Stomach (tissue), 9 donors: ENCODE measurements around the gene CYGB. TPM values are rescaled to one million over a fixed set of nuclear protein-coding genes. Genes with fewer than 3 reads are reported as not detected.
A peak's percentile ranks its signal among the peaks of the same experiment; 100 is the strongest.

ENCODE experiments used
- DNase-seq, 2 donors: peaks; one replicate each; pipeline versions ENCODE4 v3.0.0 to v3.0.0-alpha.2; 2013 to 2019
- H3K27ac ChIP-seq, 5 donors: fragments of 200-600 bp in 4 of 5; sonication (generic) in 4 of 5; one replicate each; pipeline ENCODE4 v1.5.1; 2013 to 2019; ENCODE audit warnings: mild to moderate bottlenecking in 1 of 5, moderate library complexity in 1 of 5
- H3K27me3 ChIP-seq, 3 donors: fragments of 200-600 bp; sonication (generic); one replicate each; pipeline ENCODE4 v1.5.1; 2017 to 2019; ENCODE audit warnings: mixed run types in 1 of 3
- H3K36me3 ChIP-seq, 4 donors: fragments of 200-600 bp; sonication (generic); 1 replicate in 3 of 4; 2 replicates in 1 of 4; pipeline ENCODE4 v1.5.1; 2016 to 2019
- H3K4me1 ChIP-seq, 4 donors: fragments of 200-600 bp; sonication (generic); one replicate each; pipeline ENCODE4 v1.5.1; 2016 to 2019
- H3K4me3 ChIP-seq, 4 donors: fragments of 200-600 bp; sonication (generic) in 3 of 4; one replicate each; pipeline ENCODE4 v1.5.1; 2016 to 2019; ENCODE audit warnings: mild to moderate bottlenecking in 1 of 4
- H3K9me3 ChIP-seq, 4 donors: fragments of 200-600 bp; sonication (generic); one replicate each; pipeline ENCODE4 v1.5.1; 2016 to 2019
- EP300 ChIP-seq: sonication (generic); formaldehyde crosslinking; IDR thresholded peaks from one replicate; pipeline ENCODE4 v1.6.1; 2017; ENCODE audit warnings: antibody characterized with exemption
- POLR2A ChIP-seq, 4 donors: fragments of 450-650 bp; IDR thresholded peaks; one replicate each; pipeline ENCODE4 v1.6.1; 2016; ENCODE audit warnings: antibody characterized with exemption in 4 of 4, control low read depth in 2 of 4, mild to moderate bottlenecking in 1 of 4, moderate library complexity in 1 of 4
- POLR2AphosphoS5 ChIP-seq, 3 donors: sonication (generic); formaldehyde crosslinking; IDR thresholded peaks; one replicate each; pipeline ENCODE4 v1.6.1; 2016; ENCODE audit warnings: antibody characterized with exemption in 3 of 3
- WGBS, 5 donors: extraction: QIAGEN DNeasy Blood & Tissue Kit in 3 of 5; methylation state at CpG; one replicate each; pipeline versions ENCODE4 v1.1.5 to v1.1.7; 2013 to 2018; 5-methylcytosine and 5-hydroxymethylcytosine counted together
- intact Hi-C: fragments of 100-400 bp; cut with DNase I; formaldehyde crosslinking; loops from one replicate; pipeline ENCODE4 v1.15.1; 2023; ENCODE audit warnings: low total_unique reads
- polyA plus RNA-seq, 3 donors: library from polyadenylated mRNA; stranded (reverse); fragments of 200-250 nt; gene quantifications; one replicate each; pipeline ENCODE4 v1.2.3, GENCODE V29; 2013
- total RNA-seq, 5 donors: library from RNA; depleted of rRNA; stranded (reverse); fragments of >200 nt; gene quantifications; one replicate each; pipeline versions ENCODE4 v1.1.0 to v1.2.3, GENCODE V29; 2014 to 2016
- TF ChIP-seq, protein P1 (sequence below), 7 experiments: fragments of 450-650 bp in 4 of 7; fragments of 200-600 bp in 3 of 7; sonication (generic) in 3 of 7; IDR thresholded peaks; one replicate each; pipeline ENCODE4 v1.5.1; 2016 to 2019; ENCODE audit warnings: antibody characterized with exemption in 7 of 7, control low read depth in 2 of 7, mild to moderate bottlenecking in 1 of 7
- donor health status: healthy with polysubstance abuse.
- donor health status: Bipolar disorder and iron deficiency.
- donor health status: healthy.

CYGB gene
- total and polyA plus RNA-seq, 8 donors: 6.8 to 101 (median 35.9) TPM; not detected in 1

DNA sequence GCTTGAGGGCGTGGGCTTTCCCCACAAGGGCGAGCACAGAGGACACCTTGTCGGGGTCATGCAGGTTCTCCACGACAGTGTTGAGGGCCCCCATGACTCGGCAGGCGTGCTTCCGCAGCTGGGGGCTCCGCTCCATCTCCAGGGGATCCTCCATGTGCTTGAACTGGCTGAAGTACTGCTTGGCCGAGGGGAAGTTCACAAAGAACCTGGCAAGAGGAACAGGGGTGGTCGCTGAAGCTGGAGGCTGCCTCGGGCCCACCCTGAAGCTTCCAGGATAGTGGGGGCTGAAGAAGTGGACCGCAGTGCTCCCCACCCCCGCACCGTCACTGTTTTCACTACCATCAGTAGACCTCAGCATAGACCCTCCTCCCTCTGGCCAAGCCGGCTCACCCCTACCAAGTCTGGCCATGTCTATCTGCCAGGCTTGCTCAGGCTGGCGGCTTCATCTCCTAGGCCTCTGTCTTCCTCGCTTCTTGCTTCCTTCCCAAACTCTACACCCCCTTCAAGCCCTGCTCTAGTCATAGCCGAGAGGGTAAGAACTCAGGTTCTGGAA is 5.9 kb downstream of the CYGB start:
- WGBS, 5 donors: 83 to 89% (median 85%) methylated on average over 15 to 18 of the region's 18 CpGs
- no peak for TF ChIP-seq POLR2A (IDR thresholded peaks at IDR 0.05)
- TF ChIP-seq, protein P1, sequence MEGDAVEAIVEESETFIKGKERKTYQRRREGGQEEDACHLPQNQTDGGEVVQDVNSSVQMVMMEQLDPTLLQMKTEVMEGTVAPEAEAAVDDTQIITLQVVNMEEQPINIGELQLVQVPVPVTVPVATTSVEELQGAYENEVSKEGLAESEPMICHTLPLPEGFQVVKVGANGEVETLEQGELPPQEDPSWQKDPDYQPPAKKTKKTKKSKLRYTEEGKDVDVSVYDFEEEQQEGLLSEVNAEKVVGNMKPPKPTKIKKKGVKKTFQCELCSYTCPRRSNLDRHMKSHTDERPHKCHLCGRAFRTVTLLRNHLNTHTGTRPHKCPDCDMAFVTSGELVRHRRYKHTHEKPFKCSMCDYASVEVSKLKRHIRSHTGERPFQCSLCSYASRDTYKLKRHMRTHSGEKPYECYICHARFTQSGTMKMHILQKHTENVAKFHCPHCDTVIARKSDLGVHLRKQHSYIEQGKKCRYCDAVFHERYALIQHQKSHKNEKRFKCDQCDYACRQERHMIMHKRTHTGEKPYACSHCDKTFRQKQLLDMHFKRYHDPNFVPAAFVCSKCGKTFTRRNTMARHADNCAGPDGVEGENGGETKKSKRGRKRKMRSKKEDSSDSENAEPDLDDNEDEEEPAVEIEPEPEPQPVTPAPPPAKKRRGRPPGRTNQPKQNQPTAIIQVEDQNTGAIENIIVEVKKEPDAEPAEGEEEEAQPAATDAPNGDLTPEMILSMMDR (IDR thresholded peaks at IDR 0.05): no peak
- no peak for TF ChIP-seq EP300
- no peak for TF ChIP-seq POLR2AphosphoS5 (IDR thresholded peaks at IDR 0.05)
- intact Hi-C loops: no loop called here
- H3K27ac ChIP-seq: peak overlapping the region; percentile 81 to 88 (median 86)
- H3K4me3 ChIP-seq: no peak overlapping the region
- peaks cover 0 to 25% (median under 1%) of the 10 kb centered on the region in 3 donors for H3K27me3 ChIP-seq
- H3K4me1 ChIP-seq: peaks cover 31 to 63% (median 41%) of the 10 kb centered on the region in 4 donors
- no peaks in the 10 kb centered on the region for H3K9me3 ChIP-seq
- DNase-seq: no peak
- no peaks in the 10 kb centered on the region for H3K36me3 ChIP-seq

DNA sequence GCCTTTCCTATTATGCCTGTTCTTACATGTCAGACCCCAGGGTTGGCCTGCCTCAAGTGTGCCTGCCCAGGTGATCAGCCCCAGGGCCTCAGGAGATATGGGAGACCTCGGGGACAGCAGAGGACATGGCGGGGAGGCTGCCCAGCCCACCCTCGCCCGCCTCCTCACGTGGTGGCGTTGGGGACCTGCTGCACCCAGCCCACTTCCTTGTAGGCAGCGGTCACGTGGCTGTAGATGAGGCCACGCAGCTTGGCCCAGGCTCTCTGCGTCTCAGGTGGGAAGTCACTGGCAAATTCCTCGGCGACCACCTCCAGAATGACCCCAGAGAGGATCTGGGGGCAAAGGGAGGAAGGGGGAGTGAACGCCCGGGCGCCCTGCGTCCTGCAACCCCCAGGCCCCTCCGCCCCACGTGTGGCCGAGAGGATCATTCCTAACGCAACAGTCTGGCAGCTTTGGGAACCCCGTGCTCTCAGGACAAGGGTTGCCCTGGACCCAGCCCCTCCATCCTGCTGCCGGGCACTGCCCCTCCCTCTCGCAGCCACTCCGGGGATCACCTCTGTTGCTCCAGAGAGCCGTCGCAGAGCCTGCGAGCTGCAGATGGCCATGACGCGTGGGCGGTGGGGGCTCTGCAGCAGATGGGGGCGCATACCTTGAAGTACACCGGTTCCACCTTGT is 6.6 kb downstream of the CYGB start:
- H3K27ac ChIP-seq: peak overlapping the region; percentile 81 to 88 (median 86)
- TF ChIP-seq POLR2AphosphoS5 (IDR thresholded peaks at IDR 0.05) (no peak), EP300 (no peak), POLR2A (IDR thresholded peaks at IDR 0.05) (no peak)
- TF ChIP-seq, protein P1 (IDR thresholded peaks at IDR 0.05): no peak
- H3K4me1 ChIP-seq: peaks cover 31 to 59% (median 40%) of the 10 kb centered on the region in 4 donors
- DNase-seq: no peak
- intact Hi-C loops: no loop called here
- no peaks in the 10 kb centered on the region for H3K9me3 ChIP-seq
- H3K36me3 ChIP-seq: no peaks in the 10 kb centered on the region
- H3K4me3 ChIP-seq: no peak overlapping the region
- WGBS, 5 donors: 80 to 100% (median 85%) methylated on average over 1 to 32 of the region's 32 CpGs
- peaks cover 0 to 19% (median 0%) of the 10 kb centered on the region in 3 donors for H3K27me3 ChIP-seq

DNA sequence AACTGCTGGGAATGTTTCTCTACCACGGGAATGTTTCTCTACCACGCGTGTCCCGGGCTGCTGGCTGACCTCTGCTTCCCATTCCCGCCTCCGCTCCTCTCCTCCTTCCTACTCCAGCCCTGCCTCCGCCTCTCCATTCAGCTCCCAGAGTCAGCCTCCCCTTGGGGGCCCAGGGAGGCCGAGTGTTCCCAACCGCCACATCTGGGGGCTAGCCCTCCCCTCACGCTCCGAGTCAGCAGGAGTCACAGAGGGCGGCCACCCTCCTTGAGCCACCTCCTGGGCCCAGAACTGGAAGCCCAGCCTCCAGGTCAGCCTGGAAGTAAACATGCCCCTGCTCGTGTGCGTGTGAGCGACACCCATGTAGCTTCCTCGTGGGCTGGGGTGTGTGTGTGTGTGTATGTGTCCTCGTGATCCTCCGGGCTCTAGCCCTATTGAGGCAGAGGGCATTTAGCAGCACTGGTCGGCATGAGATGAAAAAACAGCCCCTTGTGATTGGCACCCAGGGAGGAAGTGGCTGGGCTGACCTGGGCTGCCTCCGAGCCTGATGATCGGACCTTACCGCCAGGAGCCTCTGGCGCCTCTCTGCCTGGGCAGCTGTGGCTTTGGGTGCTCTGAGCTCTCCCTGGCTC is 7.3 kb downstream of the CYGB start:
- TF ChIP-seq POLR2AphosphoS5 (IDR thresholded peaks at IDR 0.05) (no peak), POLR2A (IDR thresholded peaks at IDR 0.05) (no peak), EP300 (no peak)
- TF ChIP-seq, protein P1 (IDR thresholded peaks at IDR 0.05): no peak
- peaks cover 0 to 12% (median 0%) of the 10 kb centered on the region in 3 donors for H3K27me3 ChIP-seq
- no peaks in the 10 kb centered on the region for H3K36me3 ChIP-seq
- 30 to 43% (median 40%) methylated on average over 12 to 23 of the region's 23 CpGs for WGBS, 5 donors
- H3K9me3 ChIP-seq: no peaks in the 10 kb centered on the region
- intact Hi-C loops: no loop called here
- H3K27ac ChIP-seq: peak overlapping the region; percentile 81 to 88 (median 86)
- H3K4me3 ChIP-seq: no peak overlapping the region
- DNase-seq: peak; percentile 37 to 83
- H3K4me1 ChIP-seq: peaks cover 33 to 58% (median 42%) of the 10 kb centered on the region in 4 donors

DNA sequence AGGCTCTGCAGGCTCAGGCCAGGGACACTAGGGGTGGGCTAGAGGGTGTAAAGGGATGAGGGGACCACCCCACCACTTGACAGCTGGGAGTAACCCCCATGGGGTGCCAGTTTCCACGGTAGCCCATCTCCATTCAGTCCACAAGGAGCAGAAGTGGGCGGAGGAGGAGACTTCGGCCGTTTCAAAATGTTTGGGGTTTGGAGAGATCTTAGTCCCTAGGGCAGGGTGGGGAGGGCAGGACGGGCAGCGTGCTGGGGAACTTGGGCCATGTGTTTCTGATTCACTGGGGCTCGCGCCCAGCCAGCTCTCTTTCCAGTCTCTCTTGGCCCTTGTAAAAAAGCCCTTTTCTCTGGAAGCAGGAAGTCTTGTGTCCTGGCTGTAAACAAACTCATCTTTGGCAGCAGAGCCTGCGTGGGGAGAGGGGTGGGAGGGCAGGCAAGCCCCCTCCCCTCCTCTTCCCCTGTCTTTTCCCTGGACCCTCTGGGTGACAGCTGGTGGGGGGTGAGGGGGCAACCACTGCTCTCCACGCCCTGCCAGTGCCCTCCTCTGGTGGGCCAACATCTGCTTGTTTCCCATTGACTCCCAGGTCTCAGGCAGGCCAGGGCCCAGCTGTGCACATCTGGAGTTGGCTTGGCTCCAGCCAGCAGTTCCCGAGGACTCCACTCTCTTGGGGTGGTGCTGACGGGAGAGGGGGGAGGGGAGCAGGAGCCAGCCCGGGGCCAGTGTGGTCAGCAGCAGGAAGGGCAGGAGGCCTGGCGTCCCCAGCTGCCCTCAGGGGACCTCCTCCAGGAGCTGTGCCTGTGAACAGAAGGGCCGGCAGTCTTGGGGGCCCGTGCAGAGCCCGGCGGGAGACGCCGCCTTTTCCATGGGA is 8.1 kb downstream of the CYGB start:
- peak; percentile 66 to 94 for DNase-seq
- Histone ChIP-seq H3K27me3 (peaks cover 0 to 9% (median 0%) of the 10 kb centered on the region in 3 donors), H3K36me3 (no peaks in the 10 kb centered on the region), H3K9me3 (no peaks in the 10 kb centered on the region), H3K4me3 (no peak overlapping the region), H3K27ac (peak overlapping the region; percentile 81 to 88 (median 86)), H3K4me1 (peaks cover 40 to 66% (median 49%) of the 10 kb centered on the region in 4 donors)
- WGBS, 5 donors: 20 to 36% (median 34%) methylated on average over 11 to 20 of the region's 20 CpGs
- intact Hi-C loops: no loop called here
- TF ChIP-seq POLR2AphosphoS5 (IDR thresholded peaks at IDR 0.05) (peak in 2 of 3 donors; percentile 2 to 57), POLR2A (IDR thresholded peaks at IDR 0.05) (no peak)
- TF ChIP-seq, protein P1 (IDR thresholded peaks at IDR 0.05): no peak
